Natural killer cell (primary cell): ENCODE results near the gene ZNF273. TPM values are rescaled to one million over a fixed set of nuclear protein-coding genes. Genes with fewer than 3 reads are reported as not detected.

ENCODE experiments used
- ATAC-seq, 3 donors: fragments of 150-1000 bp in 2 of 3; fragments of 200-7000 bp in 1 of 3; cut with Tn5 transposase; 1 replicate in 1 of 3; 2 replicates in 2 of 3; pipeline ENCODE4 v1.10.0; 2021; ENCODE audit warnings: mild to moderate bottlenecking in 2 of 3, moderate library complexity in 2 of 3
- DNase-seq, 2 donors: peaks; one replicate each; pipeline versions ENCODE4 v3.0.0 to v3.0.0-alpha.2; 2013 to 2021; ENCODE audit warnings: mixed read lengths in 1 of 2
- H3K27ac ChIP-seq: one replicate; pipeline ENCODE4 v1.5.1; 2013; ENCODE audit warnings: mild to moderate bottlenecking, low read length
- H3K27me3 ChIP-seq: one replicate; pipeline ENCODE4 v1.6.1; 2013; ENCODE audit warnings: low read length; ENCODE audit not compliant: control insufficient read depth, insufficient read depth
- H3K36me3 ChIP-seq: one replicate; pipeline ENCODE4 v1.6.1; 2013; ENCODE audit warnings: low read length; ENCODE audit not compliant: control insufficient read depth, insufficient read depth
- H3K4me1 ChIP-seq: one replicate; pipeline ENCODE4 v1.6.1; 2013; ENCODE audit warnings: low read length; ENCODE audit not compliant: control insufficient read depth, insufficient read depth
- H3K4me3 ChIP-seq: one replicate; pipeline ENCODE4 v1.5.1; 2013; ENCODE audit warnings: low read length
- H3K9me3 ChIP-seq: one replicate; pipeline ENCODE4 v1.6.1; 2013; ENCODE audit warnings: low read length; ENCODE audit not compliant: control insufficient read depth, insufficient read depth
- H3K27ac Mint-ChIP-seq, 2 donors: one replicate each; pipeline ENCODE4 v1.8.0; 2022; ENCODE audit warnings: mild to moderate bottlenecking in 2 of 2, mixed read lengths in 2 of 2, moderate library complexity in 1 of 2
- H3K27me3 Mint-ChIP-seq, 2 donors: one replicate each; pipeline ENCODE4 v1.8.0; 2022; ENCODE audit warnings: low read depth in 2 of 2, mixed read lengths in 2 of 2
- H3K36me3 Mint-ChIP-seq: one replicate; pipeline ENCODE4 v1.8.0; 2022; ENCODE audit warnings: mixed read lengths
- H3K4me1 Mint-ChIP-seq, 2 donors: one replicate each; pipeline ENCODE4 v1.8.0; 2022; ENCODE audit warnings: mixed read lengths in 2 of 2
- H3K4me3 Mint-ChIP-seq: one replicate; pipeline ENCODE4 v1.8.0; 2022; ENCODE audit warnings: mild to moderate bottlenecking, moderate library complexity, mixed read lengths
- H3K9me3 Mint-ChIP-seq, 2 donors: one replicate each; pipeline ENCODE4 v1.8.0; 2022; ENCODE audit warnings: mixed read lengths in 2 of 2
- CTCF ChIP-seq: fragments of 200-600 bp; IDR thresholded peaks from one replicate; pipeline ENCODE4 v1.8.0; 2022; ENCODE audit warnings: antibody characterized with exemption
- WGBS: methylation state at CpG from one replicate; pipeline ENCODE4 v1.1.7; 2013; ENCODE audit warnings: missing lambda C conversion rate; ENCODE audit not compliant: insufficient coverage; 5-methylcytosine and 5-hydroxymethylcytosine counted together
- intact Hi-C: fragments of 100-400 bp; cut with micrococcal nuclease; formaldehyde crosslinking; loops from one replicate; pipeline ENCODE4 v1.14.2; 2022
- total RNA-seq, 4 donors: library from RNA; stranded (reverse); fragments of 120-200 nt in 1 of 4; gene quantifications; one replicate each; pipeline versions ENCODE4 v1.2.3 to v1.2.4, GENCODE V29; 2013 to 2022

Gene ZNF273
- total RNA-seq, 3 donors from 2014 or later (not counting 1 experiment from before 2014, with no cell fraction given) = 2.9 to 4.2 (median 4.0) TPM

DNA sequence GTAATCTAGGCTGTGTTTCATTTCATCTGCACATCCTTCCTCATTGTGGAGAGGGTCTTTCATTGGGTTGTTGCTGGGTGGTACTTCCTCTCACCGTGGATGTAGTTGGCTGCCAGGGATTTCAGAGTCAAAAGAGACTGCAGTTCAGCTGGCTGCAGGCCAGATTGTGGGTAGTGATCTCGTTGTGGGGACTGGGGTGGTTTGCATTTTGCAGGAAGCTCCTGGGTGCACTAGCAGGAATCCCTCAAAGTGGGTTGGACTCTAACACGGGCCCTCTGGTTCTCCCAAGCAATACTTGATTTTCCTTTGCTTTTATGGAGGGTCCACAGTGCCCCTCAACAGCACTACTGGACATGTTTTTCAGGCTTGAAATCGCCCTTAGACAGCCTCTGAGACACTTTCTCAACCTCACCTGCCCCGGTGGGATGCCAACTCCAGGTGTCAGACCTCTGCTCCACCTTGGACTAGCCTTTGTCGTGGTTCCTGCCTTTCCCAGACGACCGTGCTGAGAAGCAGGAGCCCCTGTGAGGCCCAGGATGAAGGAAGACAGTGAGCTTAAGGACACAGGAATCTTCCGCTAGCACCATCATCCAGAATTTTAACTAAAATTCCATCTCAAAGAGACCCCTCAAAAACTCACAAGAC lies 23.9 kb upstream of the ZNF273 start:
- Mint-ChIP-seq H3K36me3 (no peaks in the 10 kb centered on the region), H3K9me3 (peaks cover 0 to 2% of the 10 kb centered on the region in 2 donors), H3K27ac (no peak overlapping the region), H3K27me3 (peaks cover 40 to 44% of the 10 kb centered on the region in 2 donors), H3K4me1 (peaks cover 11 to 29% of the 10 kb centered on the region in 2 donors), H3K4me3 (no peak overlapping the region)
- H3K4me1 ChIP-seq = peaks cover 19% of the 10 kb centered on the region
- H3K9me3 ChIP-seq = no peaks in the 10 kb centered on the region
- H3K4me3 ChIP-seq = no peak overlapping the region
- no peaks in the 10 kb centered on the region for H3K36me3 ChIP-seq
- no peak overlapping the region for H3K27ac ChIP-seq
- intact Hi-C loops = no loop called here
- peaks cover 14% of the 10 kb centered on the region for H3K27me3 ChIP-seq
- ATAC-seq = no peak
- peak in 1 of 2 donors; percentile 12 for DNase-seq
- no peak for TF ChIP-seq CTCF
- WGBS = 63% methylated on average over 9 of the region's 9 CpGs

DNA sequence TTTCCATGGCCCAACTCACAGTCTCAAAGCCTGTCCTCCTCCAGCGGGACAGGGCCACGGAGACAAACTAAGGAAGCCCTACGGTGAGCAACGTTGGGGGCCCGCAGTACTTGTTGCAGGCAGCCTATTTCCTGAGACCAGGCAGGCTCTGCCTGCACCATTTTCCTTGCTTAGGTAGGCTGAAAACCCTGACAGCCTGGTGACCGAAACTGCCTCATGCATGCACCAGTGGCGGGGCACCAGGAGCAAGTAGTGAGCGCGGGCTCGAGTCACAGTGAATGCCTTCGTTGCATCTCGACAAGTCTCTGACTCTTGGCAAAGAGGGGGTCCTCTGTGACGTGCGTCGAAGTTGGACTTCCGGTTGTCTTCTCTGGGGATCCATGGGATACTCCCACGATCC lies 23.3 kb upstream of the ZNF273 start:
- no peak overlapping the region for H3K4me3 Mint-ChIP-seq
- peaks cover 11 to 29% of the 10 kb centered on the region in 2 donors for H3K4me1 Mint-ChIP-seq
- ATAC-seq = no peak
- DNase-seq = peak in 1 of 2 donors; percentile 11
- Histone ChIP-seq H3K36me3 (no peaks in the 10 kb centered on the region), H3K27me3 (peaks cover 14% of the 10 kb centered on the region), H3K4me1 (peaks cover 19% of the 10 kb centered on the region), H3K4me3 (no peak overlapping the region), H3K9me3 (no peaks in the 10 kb centered on the region), H3K27ac (no peak overlapping the region)
- no peaks in the 10 kb centered on the region for H3K36me3 Mint-ChIP-seq
- peaks cover 46 to 50% of the 10 kb centered on the region in 2 donors for H3K27me3 Mint-ChIP-seq
- no peak for TF ChIP-seq CTCF
- H3K27ac Mint-ChIP-seq = no peak overlapping the region
- intact Hi-C loops = no loop called here
- peaks cover 0 to 2% of the 10 kb centered on the region in 2 donors for H3K9me3 Mint-ChIP-seq
- WGBS = 92% methylated on average over 17 of the region's 17 CpGs

DNA sequence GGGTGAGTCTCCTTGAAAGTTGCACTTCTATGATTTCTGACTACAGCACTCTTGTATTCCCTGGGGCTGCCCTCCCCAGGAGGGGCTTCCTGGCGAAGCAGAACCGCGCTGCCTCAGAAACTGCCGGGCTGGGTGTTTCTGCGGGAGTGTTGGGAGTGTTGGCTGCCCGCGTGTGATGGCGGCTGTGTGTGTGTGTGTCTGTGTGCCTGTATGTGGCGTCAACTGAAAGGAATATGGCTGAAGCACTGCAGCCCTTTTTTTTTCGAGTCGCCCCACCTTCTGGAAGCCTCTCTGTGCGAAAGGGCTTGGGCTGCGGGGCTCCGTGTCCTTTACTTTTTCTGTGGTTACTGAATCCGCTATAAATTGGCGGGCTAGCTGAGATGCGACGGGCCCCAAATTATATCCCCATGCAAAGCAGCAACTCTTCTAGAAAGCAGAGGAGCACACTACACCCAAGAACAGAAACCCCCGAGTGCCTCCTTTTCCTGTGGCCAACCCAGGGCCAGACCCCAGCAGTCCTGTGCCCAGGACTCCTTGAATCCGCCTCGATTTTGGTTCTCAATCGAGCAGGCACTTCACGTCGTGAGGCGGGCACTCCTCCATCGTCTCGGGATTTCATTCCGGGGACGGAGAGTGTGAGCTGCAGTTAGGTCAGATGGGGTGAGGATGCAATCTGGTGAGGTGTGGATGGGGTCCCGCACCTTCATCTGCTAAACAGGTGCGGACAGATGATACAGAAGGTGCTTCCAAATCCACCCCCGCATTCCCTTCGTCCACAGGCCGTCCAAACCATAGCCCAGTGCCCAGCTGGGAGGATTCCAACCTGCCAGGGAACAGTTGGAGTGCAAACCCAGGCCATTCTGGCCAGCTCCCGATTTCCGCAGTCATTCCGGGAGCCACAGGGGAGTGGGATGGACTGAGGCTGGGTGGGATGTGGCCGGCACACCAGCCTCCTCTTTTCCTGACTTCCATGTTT lies 22.5 kb upstream of the ZNF273 start:
- H3K27ac Mint-ChIP-seq = no peak overlapping the region
- Histone ChIP-seq H3K4me1 (peaks cover 19% of the 10 kb centered on the region), H3K9me3 (no peaks in the 10 kb centered on the region), H3K27me3 (peaks cover 14% of the 10 kb centered on the region), H3K36me3 (no peaks in the 10 kb centered on the region), H3K4me3 (no peak overlapping the region), H3K27ac (no peak overlapping the region)
- intact Hi-C loops = no loop called here
- peaks cover 54 to 56% of the 10 kb centered on the region in 2 donors for H3K27me3 Mint-ChIP-seq
- no peaks in the 10 kb centered on the region for H3K36me3 Mint-ChIP-seq
- no peak for TF ChIP-seq CTCF
- DNase-seq (peak in 1 of 2 donors; percentile 12), ATAC-seq (no peak)
- H3K4me3 Mint-ChIP-seq = no peak overlapping the region
- 96% methylated on average over 38 of the region's 38 CpGs for WGBS
- peaks cover 0 to 2% of the 10 kb centered on the region in 2 donors for H3K9me3 Mint-ChIP-seq
- peaks cover 11 to 29% of the 10 kb centered on the region in 2 donors for H3K4me1 Mint-ChIP-seq
